Measurements from ENCODE around the gene PVRIG. TPM values are rescaled to one million over a fixed set of nuclear protein-coding genes. Genes with fewer than 3 reads are reported as not detected.

PVRIG gene
- total RNA-seq, 1 experiment from 2014 or later: 0.70 TPM

GRCh38 chr7:100215895-100216294 lies 3.9 kb upstream of the PVRIG start:
- Histone ChIP-seq H2BK15ac (ENCODE audit: low read depth, low read length) (no peak overlapping the region), H2AFZ (ENCODE audit: low read length) (no peak overlapping the region), H3K56ac (ENCODE audit: insufficient read length, low read depth, low read length) (no peak overlapping the region), H2AK5ac (ENCODE audit: insufficient read length, low read length) (no peak overlapping the region), H4K91ac (ENCODE audit: insufficient read length, low read depth, low read length) (no peak overlapping the region), H4K8ac (replicated peaks; ENCODE audit: insufficient read length, low read depth, low read length) (no peak overlapping the region), H4K5ac (ENCODE audit: insufficient read length, low read depth, low read length) (no peak overlapping the region), H3K4me1 (ENCODE audit: insufficient read depth, low read length) (no peaks in the 10 kb centered on the region), H2BK120ac (ENCODE audit: low read depth, low read length, poor library complexity, severe bottlenecking) (no peak overlapping the region), H2BK20ac (ENCODE audit: low read depth, low read length, poor library complexity, severe bottlenecking) (no peak overlapping the region), H3K18ac (ENCODE audit: insufficient read length, low read depth, low read length) (no peak overlapping the region), H3K9ac (ENCODE audit: extremely low read depth, insufficient read length, low read length) (no peak overlapping the region), H3T11ph (ENCODE audit: low read length) (no peak overlapping the region), H3K27me3 (ENCODE audit: insufficient read depth, low read length) (peaks cover 3% of the 10 kb centered on the region; the same call in 1 of the 2 replicates), H2BK5ac (ENCODE audit: insufficient read length, low read length) (no peak overlapping the region), H3K4ac (ENCODE audit: low read depth, low read length) (no peak overlapping the region), H3K23ac (ENCODE audit: insufficient read length, low read depth, low read length) (no peak overlapping the region), H3K4me2 (ENCODE audit: insufficient read depth, insufficient read length, low read length) (no peak overlapping the region), H3K14ac (ENCODE audit: insufficient read depth, low read length) (no peak overlapping the region), H4K20me1 (ENCODE audit: control insufficient read depth, insufficient read depth, insufficient read length) (no peaks in the 10 kb centered on the region), H2BK12ac (ENCODE audit: insufficient read length, low read depth, low read length) (no peak overlapping the region), H3K9me3 (ENCODE audit: control insufficient read depth, low read depth, low read length) (no peaks in the 10 kb centered on the region), H3K27ac (ENCODE audit: insufficient read length, low read depth, low read length) (no peak overlapping the region), H3K23me2 (ENCODE audit: insufficient read length, low read depth, low read length, poor library complexity, severe bottlenecking) (no peaks in the 10 kb centered on the region), H3K79me1 (ENCODE audit: insufficient read depth, low read depth, low read length, poor library complexity, severe bottlenecking) (no peaks in the 10 kb centered on the region), H3K79me2 (ENCODE audit: insufficient read depth, low read length) (no peaks in the 10 kb centered on the region)
- Mint-ChIP-seq H3K9me3 (no peaks in the 10 kb centered on the region), H3K4me1 (peaks cover 13 to 26% of the 10 kb centered on the region in 2 experiments), H3K4me3 (no peak overlapping the region), H3K27me3 (ENCODE audit: low read depth) (peaks cover 45% of the 10 kb centered on the region), H3K36me3 (ENCODE audit: insufficient read depth in 1 of 3, low read depth in 3 of 3) (no peaks in the 10 kb centered on the region), H3K27ac (no peak overlapping the region)
- WGBS (ENCODE audit: extremely low coverage, insufficient read length, low lambda C conversion rate): no CpG with 5 or more reads among the region's 6 CpGs
- DNase-seq: no peak
- TF ChIP-seq CTCF (conservative IDR thresholded peaks at IDR 0.05): no peak

Measured in H9 (cell line).